ENCODE measurements around the gene PML. TPM values are rescaled to one million over a fixed set of nuclear protein-coding genes. Genes with fewer than 3 reads are reported as not detected.
A peak's percentile ranks its signal among the peaks of the same experiment; 100 is the strongest.
"Not testable (repeated sequence)": the region's sequence is repeated elsewhere in the genome, so short reads cannot be mapped to it uniquely, and the experiment has no call there.

Gene PML
- total RNA-seq, 1 donor from 2014 or later = 86.6 TPM

DNA sequence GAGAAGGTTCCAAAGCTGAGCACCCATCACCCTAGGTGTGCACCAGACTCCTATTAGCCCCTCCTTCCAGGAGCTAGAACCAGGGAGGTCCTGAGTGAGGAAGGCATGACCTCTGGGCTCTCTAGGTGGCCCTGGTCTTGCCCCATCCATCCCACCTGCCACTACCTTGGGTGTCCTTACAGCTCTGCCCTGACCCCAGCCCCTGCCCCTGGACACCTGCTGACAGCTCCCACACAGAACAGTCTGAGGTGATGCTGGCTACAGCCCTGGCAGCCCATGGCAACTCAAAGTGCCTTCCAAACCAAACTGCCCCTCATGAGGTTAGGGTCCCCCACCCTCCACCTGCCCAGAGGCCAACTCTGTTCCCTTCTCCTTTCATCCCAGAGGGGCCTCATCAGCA is 50.7 kb downstream of the PML start:
- ATAC-seq (no peak), DNase-seq (ENCODE audit: low spot score) (no peak)
- intact Hi-C loops (cut with DNase I) = no loop called here

DNA sequence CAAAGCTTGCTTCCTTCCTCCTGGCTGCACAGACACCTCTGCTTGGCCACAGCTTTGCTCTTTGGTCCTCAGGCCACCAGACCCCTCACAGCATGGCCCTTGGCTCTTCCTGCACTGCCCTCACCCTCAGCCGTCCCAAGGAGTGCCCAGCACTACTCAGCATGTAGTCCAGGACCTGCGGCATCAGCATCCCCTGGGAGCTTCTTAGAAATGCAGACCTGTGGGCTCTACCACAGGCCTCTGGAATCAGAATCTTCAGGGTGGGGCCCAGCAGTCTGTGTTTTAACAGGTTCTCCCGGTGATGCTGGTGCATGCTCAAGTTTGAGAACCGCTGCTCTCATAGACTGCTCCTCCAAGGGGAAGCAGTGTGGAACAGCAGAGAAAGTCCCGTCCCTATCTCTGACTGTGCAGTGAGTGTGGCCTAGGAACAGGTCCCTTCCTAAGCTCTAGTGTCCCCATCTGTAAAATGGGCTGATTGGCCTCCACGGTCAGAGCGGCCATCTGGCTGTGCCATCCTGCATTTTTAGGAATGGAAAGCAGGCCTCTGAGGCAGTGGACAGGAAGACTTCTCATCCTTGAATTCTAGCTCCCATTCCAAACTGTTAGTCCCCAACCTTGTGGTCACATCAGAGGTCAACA is 51.2 kb downstream of the PML start:
- DNase-seq (ENCODE audit: low spot score) = no peak

DNA sequence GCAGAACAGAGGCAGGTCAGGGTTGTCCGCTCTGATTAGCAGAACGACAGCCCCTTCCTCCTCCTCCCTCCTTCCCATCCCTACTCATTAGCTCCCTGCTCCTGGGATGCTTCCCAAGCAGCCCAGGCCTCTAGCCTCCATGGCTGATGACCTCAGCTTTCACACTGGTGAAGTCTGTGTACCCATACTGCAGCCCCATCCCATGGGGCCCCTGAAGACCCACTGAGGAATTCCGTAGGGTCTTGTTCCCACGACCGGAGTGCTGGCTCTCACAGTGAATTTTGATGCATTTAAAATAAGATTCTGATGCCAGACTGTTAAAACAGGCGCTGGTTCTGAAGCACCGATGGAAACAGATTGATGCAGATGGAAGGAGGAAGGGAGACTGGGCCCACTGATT is 51.8 kb downstream of the PML start:
- intact Hi-C loops (cut with DNase I) = no loop called here
- no peak for ATAC-seq
- no peak for DNase-seq (ENCODE audit: low spot score)

More for the DNA sequence above, 51.2 kb downstream of the PML start:
- no peak for ATAC-seq
- intact Hi-C loops (cut with DNase I) = no loop called here

DNA sequence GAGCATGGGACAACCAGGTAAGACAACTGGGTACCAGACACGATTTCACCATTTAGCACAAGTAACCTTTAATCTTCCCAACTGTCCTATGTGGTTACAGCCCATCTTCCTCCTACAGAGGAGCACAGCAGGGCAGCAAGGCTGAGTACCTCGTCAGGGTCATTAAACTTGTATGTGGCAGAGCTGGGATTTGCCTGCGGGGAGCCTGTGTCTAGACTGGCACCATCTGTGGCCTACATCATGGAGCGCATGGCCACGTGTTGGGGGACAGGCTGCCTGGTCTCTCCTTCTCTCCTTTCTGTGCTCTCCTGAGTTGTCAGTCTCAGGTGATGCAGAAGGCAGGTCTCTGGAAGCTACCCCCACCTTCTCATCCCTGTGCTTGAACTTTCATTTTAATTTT is 55.6 kb downstream of the PML start:
- no peak for DNase-seq (ENCODE audit: low spot score)
- no peak for ATAC-seq
- intact Hi-C loops (cut with DNase I) = no loop called here

DNA sequence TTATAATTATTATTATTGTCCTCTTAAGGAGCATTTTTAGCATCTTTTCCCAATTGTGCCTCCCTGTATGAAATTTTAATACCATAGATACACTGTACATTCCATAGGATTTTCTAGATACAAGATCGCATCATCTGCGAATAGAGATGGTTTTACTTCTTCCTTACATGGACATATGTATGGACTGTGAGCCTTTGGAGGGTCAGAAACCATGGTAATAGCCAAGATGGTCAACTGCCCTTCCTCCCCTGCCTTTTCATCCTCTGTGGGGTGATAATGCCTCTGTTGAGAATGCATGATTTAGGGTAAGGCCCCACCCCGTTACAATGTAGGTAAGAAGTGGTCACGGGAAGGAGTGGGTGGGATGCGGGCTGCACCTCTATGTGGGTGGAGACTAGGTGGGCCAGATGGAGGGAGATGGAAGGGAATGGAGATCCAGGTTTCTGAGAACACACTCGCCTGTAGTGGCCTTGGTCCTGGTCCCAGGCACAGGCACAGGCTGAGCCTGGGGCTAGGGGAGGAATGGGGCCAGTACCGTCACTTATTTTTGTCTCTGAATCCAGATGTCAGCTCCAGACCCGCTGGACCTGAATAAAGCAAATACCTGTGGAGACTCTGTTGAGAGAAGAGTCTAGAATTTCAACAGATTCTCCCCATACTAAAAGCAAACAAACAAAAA is 56.2 kb downstream of the PML start:
- ATAC-seq (peak; percentile 20), DNase-seq (ENCODE audit: low spot score) (peak; percentile 57)
- intact Hi-C loops (cut with DNase I) = no loop called here

DNA sequence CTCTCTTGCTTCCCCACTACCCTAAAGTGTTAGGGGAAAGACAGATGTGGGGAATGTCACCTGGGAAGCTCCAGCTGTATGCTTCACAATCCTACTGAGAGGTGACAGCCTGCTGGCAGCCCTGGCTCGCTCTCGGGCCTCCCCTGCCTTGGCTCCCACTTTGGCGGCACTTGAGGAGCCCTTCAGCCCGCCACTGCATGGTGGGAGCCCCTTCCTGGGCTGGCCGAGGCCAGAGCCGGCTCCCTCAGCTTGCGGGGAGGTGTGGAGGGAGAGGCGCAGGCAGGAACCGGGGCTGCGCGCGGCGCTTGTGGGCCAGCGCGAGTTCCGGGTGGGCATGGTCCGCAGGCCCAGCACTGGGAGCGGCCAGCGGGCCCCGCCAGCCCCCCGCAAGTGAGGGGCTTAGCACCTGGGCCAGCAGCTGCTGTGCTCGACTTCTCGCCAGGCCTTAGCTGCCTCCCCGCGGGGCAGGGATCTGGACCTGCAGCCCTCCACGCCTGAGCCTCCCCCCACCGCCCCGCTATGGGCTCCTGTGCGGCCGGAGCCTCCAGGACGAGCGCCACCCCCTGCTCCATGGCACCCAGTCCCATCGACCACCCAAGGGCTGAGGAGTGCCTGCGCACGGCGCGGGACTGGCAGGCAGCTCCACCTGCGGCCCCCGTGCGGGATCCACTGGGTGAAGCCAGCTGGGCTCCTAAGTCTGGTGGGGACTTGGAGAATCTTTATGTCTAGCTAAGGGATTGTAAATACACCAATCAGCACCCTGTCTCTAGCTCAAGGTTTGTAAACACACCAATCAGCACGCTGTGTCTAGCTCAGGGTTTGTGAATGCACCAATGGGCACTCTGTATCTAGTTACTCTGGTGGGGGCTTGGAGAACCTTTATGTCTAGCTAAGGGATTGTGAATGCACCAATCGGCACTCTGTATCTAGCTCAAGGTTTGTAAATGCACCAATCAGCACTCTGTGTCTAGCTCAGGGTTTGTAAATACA is 58.0 kb downstream of the PML start:
- intact Hi-C loops (cut with DNase I); ATAC-seq: not testable (repeated sequence)
- peak; percentile 60 for DNase-seq (ENCODE audit: low spot score)

DNA sequence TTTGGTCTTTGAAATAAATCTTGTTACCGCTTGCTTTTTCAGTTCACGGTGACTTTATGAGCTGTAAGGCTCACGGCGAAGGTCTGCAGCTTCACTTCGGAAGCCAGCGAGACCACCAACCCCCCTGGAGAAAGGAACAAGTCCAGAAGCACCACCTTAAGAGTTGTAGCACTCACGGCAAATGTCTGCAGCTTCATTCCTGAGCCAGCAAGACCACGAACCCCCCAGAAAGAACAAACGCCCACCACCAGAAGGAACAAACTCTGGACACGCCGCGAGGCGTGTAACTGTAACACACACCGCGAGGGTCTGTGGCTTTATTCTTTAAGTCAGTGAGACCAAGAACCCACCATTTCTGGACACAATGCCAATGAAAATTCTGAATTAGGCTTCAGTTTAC is 59.0 kb downstream of the PML start:
- intact Hi-C loops (cut with DNase I) = no loop called here

DNA sequence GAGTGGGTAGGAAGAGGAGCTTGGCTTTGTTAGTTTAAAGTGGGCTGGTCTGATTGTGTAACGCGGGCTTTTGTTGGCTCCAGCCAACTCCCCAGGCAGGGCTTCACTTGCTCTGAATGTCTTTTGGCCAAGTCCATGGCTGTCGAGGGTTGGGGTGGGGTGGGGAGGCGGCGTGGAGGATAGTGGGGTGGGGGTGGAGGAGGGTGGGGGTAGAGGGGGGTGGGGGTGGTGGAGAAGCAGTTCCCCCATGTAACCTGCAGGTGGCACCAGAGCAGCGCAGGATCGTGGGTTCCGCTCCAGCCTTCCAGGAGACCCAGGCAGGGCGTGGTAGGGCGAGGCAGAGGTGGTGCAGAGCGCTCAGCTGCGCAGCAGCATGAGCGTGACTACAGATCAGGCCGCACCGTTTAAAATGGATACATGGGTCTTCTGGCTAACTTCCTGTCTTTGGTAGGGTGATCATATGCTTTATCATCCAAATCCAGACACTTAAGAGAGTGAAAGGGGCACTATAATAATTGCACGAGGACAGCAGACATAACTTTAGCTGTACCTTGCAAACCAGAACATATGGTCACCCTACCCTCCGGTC is 59.5 kb downstream of the PML start:
- peak; percentile 88 for DNase-seq (ENCODE audit: low spot score)
- ATAC-seq = peak; percentile 90
- intact Hi-C loops (cut with DNase I) = no loop called here

More for the DNA sequence above, 59.0 kb downstream of the PML start:
- DNase-seq (ENCODE audit: low spot score) (no peak), ATAC-seq (no peak)

DNA sequence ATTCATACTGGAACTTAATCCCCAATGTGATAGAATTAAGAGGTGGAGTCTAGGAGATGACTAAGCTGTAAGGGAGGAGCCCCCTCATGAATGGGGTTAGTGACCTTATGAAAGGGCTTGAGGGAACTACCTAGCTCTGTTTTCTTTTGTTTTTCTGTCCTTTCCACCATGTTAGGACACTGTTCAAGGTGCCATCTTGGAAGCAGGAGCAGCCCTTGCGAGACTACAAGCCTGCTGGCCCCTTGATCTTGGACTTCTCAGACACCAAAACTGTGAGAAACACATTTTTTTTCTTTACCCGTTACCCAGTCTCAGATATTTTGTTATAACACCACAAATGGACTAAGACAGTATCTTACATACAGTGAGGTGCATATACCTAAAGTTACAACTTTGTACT is 61.3 kb downstream of the PML start:
- no peak for ATAC-seq
- intact Hi-C loops (cut with DNase I) = no loop called here
- DNase-seq (ENCODE audit: low spot score) = no peak

DNA sequence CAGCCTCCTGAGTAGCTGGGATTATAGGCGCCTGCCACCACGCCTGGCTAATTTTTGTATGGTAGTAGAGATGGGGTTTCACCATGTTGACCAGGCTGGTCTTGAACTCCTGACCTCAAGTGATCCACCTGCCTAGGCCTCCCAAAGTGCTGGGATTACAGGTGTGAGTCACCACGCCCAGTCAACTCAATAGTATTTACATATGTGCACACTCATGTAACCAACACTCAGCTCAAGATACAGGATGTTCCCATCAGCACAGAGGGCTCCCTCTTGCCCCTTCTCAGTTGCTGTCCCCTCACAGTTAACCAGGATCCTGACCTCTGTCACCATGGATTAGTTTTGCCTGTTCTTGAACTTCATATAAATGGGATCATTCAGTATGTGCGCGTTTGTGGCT is 61.8 kb downstream of the PML start:
- ATAC-seq; intact Hi-C loops (cut with DNase I); DNase-seq (ENCODE audit: low spot score): not testable (repeated sequence)

DNA sequence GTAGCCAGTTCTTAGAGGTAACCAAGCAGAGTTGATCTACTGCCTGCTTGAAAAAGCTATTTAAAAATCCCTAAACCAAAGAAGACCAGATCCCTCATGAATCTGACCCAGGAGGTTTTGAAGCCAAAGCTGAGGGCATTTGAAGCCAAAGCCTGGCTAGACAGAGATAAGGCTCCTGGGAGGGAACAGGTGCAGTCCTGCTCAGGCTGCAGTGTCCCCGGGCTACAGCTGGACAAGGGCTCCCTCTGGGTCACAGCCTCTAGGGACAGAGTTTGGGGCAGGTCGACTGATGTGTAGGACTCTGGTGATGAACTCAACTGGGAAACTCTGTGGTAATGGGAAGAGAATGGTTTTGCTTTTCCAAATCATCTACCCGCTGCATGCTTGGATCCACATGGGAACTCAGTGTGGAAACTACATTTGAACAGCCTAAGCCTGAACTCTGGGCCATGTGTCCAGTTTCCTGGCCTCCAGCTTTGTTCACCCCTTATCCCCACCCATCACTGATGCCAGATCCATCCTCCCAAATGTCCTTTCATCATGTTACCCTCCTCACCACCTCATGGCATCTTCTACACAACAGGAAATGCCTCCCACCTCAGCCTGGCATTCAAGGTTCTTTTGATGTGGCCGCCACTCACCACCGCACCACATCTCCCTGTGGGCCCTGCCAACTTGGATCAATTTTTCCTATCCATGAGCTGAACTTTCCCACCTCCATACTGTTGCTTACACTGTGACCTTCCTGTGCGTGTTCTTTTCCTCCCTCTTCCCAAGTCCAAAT is 64.7 kb downstream of the PML start:
- DNase-seq (ENCODE audit: low spot score); intact Hi-C loops (cut with DNase I); ATAC-seq: not testable (repeated sequence)

DNA sequence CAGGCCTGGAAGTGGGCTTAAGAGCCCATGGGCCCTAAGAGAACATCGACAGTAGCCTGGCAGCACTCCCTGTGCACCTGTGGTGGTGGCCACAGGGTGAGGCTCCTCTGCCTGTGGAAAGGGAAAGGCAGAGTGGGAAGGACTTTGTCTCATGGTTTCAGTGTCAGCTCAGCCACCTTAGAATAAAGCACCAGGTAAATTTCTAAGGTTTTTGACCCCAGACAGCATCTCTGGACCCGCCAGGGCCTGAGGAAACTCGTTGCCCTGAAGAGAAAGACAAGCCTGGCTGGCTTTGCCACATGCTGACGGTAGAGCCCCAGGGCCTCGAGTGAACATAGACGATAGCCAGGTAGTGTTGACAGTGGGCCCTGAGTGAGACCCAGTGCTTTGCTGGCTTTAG is 65.7 kb downstream of the PML start:
- ATAC-seq (no peak), DNase-seq (ENCODE audit: low spot score) (no peak)
- intact Hi-C loops (cut with DNase I) = no loop called here

DNA sequence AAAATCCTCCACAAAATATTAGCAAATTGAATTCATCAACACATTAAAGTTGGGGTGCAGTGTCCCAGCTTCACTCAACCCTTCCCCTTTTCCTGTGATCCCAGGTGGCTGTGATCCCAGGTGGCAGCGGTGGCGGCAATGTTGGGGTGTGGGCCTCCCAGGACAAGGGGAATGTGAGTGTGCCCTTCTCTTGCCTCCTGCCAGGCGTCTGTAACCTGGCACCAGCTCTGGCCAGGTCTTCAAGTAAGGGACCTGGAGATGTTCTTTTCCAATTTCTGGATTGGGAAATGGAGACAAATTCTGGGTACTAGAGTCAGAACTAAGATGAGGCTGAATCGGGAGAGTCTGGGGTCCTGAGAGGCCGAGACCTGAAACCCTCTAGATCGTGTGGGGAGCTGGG is 67.7 kb downstream of the PML start:
- DNase-seq (ENCODE audit: low spot score) (no peak), ATAC-seq (no peak)
- intact Hi-C loops (cut with DNase I) = no loop called here

DNA sequence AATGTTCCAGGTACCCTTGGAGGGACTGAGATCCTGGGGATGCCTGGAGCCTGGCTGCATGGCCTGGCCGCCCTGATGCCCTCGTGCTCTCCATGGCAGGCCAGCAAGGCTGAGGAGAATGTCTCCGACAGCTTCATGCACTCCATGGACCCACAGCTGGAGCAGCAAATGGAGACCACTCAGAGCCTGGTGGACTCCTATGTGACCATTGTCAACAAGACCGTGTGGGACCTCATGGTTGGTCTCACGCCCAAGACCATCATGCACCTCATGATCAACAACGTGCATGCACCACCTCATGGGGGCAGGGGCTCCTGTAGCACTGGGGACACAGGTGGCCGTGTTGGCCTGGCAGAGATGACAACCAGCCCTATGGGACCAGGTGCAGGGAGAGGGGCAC is 68.2 kb downstream of the PML start:
- intact Hi-C loops (cut with DNase I) = no loop called here
- ATAC-seq (no peak), DNase-seq (ENCODE audit: low spot score) (no peak)

DNA sequence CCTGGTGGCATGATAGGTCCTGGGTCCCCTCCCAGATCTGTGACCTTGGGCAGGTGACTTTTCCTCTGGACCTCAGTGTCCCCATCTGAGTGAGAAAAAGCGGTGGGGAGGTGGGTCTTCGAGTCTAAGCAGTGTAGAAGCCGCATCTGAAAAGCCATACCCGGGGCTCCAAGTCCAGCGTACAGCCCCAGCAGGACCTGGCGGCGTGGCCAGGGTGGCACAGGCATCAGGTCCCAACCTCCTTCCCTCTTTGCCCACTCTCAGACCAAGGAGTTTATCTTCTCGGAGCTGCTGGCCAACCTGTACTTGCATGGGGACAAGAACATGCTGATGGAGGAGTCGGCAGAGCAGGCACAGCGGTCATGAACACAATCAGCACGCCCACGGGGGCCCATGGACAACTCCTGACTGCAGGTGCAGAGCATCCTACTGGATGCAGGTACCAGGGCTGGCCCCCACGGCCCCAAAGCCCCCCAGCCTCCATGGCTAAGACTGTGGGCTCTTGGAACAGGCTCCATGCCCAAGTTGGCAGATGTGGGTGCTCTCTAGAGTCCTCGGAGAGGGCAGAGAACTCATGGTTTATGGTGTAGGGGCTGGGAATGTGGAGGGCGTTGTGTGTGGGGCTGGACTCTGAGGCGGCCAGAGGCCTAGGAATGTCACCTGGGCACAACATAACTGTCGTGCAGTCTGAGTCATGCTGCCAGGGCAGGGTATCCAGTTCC is 69.1 kb downstream of the PML start:
- intact Hi-C loops (cut with DNase I); ATAC-seq; DNase-seq (ENCODE audit: low spot score): not testable (repeated sequence)

DNA sequence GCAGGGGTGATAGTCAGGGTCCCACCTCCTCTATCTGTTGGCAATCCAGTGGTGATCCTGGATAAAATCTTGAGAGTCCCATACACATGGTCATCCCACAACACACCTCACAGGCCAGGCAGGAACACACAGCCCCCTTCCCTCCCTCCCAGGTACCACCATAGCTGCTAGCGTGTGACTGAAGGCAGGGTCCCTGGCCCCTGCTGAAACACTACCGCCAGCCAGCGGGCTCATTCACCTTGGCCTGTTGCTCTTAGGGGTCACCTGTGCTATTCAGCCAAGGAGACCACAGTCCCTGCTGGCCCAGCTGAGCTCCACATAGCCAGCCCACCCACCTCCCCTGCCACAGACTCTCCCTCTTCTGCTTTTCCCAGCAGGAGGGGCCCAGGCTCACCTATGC is 69.7 kb downstream of the PML start:
- DNase-seq (ENCODE audit: low spot score); intact Hi-C loops (cut with DNase I); ATAC-seq: not testable (repeated sequence)

DNA sequence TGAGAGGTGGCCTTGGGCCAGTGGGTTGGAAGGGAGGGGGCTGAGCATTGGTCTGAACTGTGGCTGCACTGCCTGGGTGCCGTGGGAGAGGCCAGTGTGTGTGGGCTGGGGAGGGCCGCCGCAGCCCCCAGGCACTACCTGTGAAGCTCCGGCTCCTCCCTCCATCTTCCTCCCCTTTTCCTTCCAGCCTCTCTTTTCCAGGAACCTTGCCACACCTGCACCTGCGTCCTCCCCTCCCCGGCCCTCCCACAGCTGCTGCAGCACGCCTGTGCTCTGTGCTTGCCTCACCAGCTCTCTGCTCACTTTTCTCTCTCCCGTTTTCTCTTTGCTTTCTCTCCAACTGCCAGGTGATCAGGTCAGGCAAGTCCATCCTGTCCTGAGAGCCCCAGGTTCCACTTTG is 70.3 kb downstream of the PML start:
- DNase-seq (ENCODE audit: low spot score); intact Hi-C loops (cut with DNase I); ATAC-seq: not testable (repeated sequence)

Measured in sciatic nerve (tissue), 2 donors.